K562 (cell line): ENCODE data around the gene ERN1. TPM values are rescaled to one million over a fixed set of nuclear protein-coding genes. Genes with fewer than 3 reads are reported as not detected.

Experiments used
- ATAC-seq: fragments of 200-7000 bp; cut with Tn5 transposase; 3 replicates; pipeline ENCODE4 v1.9.1; 2020; ENCODE audit warnings: moderate library complexity
- BruUV-seq: library from RNA; stranded (reverse); fragments of 400-500 nt; replicated peaks from 2 replicates; lab custom pipeline; 2021; lab: Mats Ljungman, UMichigan
- CTCF ChIA-PET: fragments of 300-600 bp; formaldehyde crosslinking; extraction: SDS; loops from one replicate; lab custom pipeline; 2021; ENCODE audit warnings: low intra/inter-chr PET ratio; lab: Yijun Ruan, JAX
- POLR2A ChIA-PET: fragments of 300-600, 350-650 bp; sonication (Branson Sonifier 250); formaldehyde crosslinking; extraction: SDS; loops from one replicate; lab custom pipeline; 2021; ENCODE audit warnings: antibody characterized with exemption, inconsistent platforms; lab: Yijun Ruan, JAX
- DNase-seq, 4 experiments: peaks; one replicate each; pipeline versions ENCODE4 v3.0.0 to v3.0.0-alpha.2; 2011 to 2018; ENCODE audit warnings: low spot score in 3 of 4, mixed read lengths in 3 of 4; ENCODE audit errors: extremely low read depth in 1 of 4
- FAIRE-seq: peaks from 2 replicates; lab custom pipeline; 2011; peaks lifted over from hg19 to GRCh38; lab: Jason Lieb, UNC
- H2AFZ ChIP-seq: 2 replicates; pipeline ENCODE4 v1.6.0; 2011; ENCODE audit warnings: low read depth, low read length, control low read depth, inconsistent platforms
- H3K27ac ChIP-seq: fragments of 200-600 bp; 3 replicates; pipeline ENCODE4 v1.8.0; 2011; ENCODE audit warnings: low read depth, mild to moderate bottlenecking, control low read depth, inconsistent platforms, low read length, moderate library complexity, mixed read lengths; ENCODE audit errors: extremely low read depth
- H3K27me3 ChIP-seq, 2 experiments: fragments of 300-600 bp in 1 of 2; 2 replicates in 1 of 2; 3 replicates in 1 of 2; pipeline versions ENCODE4 v1.6.0 to v1.8.0; 2011; ENCODE audit warnings: inconsistent platforms in 2 of 2, low read length in 2 of 2, mild to moderate bottlenecking in 1 of 2, mixed read lengths in 1 of 2, moderate library complexity in 1 of 2; ENCODE audit not compliant: control insufficient read depth in 2 of 2, insufficient read depth in 2 of 2
- H3K36me3 ChIP-seq: fragments of 300-600 bp; 3 replicates; pipeline ENCODE4 v1.8.0; 2011; ENCODE audit warnings: mild to moderate bottlenecking, low read length, inconsistent platforms; ENCODE audit not compliant: control insufficient read depth, insufficient read depth
- H3K4me1 ChIP-seq, 2 experiments: fragments of 200-600 bp in 1 of 2; replicated peaks in 1 of 2; 2 replicates in 1 of 2; 3 replicates in 1 of 2; pipeline versions ENCODE4 v1.5.1 to v1.8.0; 2011; ENCODE audit warnings: inconsistent platforms in 2 of 2, low read length in 2 of 2, mild to moderate bottlenecking in 1 of 2, mixed read lengths in 1 of 2, moderate library complexity in 1 of 2; ENCODE audit not compliant: control insufficient read depth in 2 of 2, insufficient read depth in 2 of 2
- H3K4me2 ChIP-seq: 2 replicates; pipeline ENCODE4 v1.6.1; 2011; ENCODE audit warnings: low read length, control low read depth, inconsistent platforms, mixed read lengths; ENCODE audit not compliant: insufficient read depth
- H3K4me3 ChIP-seq: fragments of 200-600 bp; sonication (generic), shearing (Covaris generic); 2 replicates; pipeline ENCODE4 v1.5.1; 2016; ENCODE audit warnings: control low read depth, inconsistent platforms
- H3K79me2 ChIP-seq: fragments of 200-600 bp; 3 replicates; pipeline ENCODE4 v1.8.0; 2011; ENCODE audit warnings: low read length, inconsistent platforms; ENCODE audit not compliant: control insufficient read depth, insufficient read depth
- H3K9ac ChIP-seq, 2 experiments: 2 replicates each; pipeline versions ENCODE4 v1.6.0 to v1.6.1; 2011; ENCODE audit warnings: low read depth in 2 of 2, low read length in 2 of 2, control low read depth in 1 of 2, inconsistent platforms in 1 of 2, mild to moderate bottlenecking in 1 of 2, mixed read lengths in 1 of 2; ENCODE audit not compliant: insufficient read depth in 1 of 2
- H3K9me1 ChIP-seq: one replicate; pipeline ENCODE4 v1.6.0; 2011; ENCODE audit warnings: inconsistent platforms, mild to moderate bottlenecking, low read length, moderate library complexity; ENCODE audit not compliant: control insufficient read depth, insufficient read depth
- H3K9me3 ChIP-seq: replicated peaks from 2 replicates; pipeline ENCODE4 v1.5.1; 2011; ENCODE audit warnings: low read depth, low read length, inconsistent platforms; ENCODE audit not compliant: control insufficient read depth, insufficient read depth
- H4K20me1 ChIP-seq: replicated peaks from 2 replicates; pipeline ENCODE4 v1.6.1; 2011; ENCODE audit warnings: low read length, inconsistent platforms, mixed read lengths; ENCODE audit not compliant: control insufficient read depth, insufficient read depth
- ATF1 ChIP-seq, 2 experiments: fragments of 450-650 bp in 1 of 2; IDR thresholded peaks; 2 replicates each; pipeline ENCODE4 v1.6.1; 2016; ENCODE audit warnings: missing compliant biosample characterization in 1 of 2, missing genetic modification characterization in 1 of 2
- KDM1A ChIP-seq, 2 experiments: fragments of 450-650 bp; IDR thresholded peaks; 2 replicates each; pipeline ENCODE4 v1.6.1; 2016; ENCODE audit warnings: mild to moderate bottlenecking in 2 of 2
- NR2C1 ChIP-seq, 2 experiments: fragments of 450-650 bp; IDR thresholded peaks; 2 replicates each; pipeline ENCODE4 v1.6.1; 2017; ENCODE audit warnings: mild to moderate bottlenecking in 2 of 2, antibody characterized with exemption in 1 of 2, inconsistent platforms in 1 of 2, missing compliant biosample characterization in 1 of 2, missing genetic modification characterization in 1 of 2
- PML ChIP-seq: IDR thresholded peaks from 2 replicates; pipeline ENCODE4 v1.6.1; 2012; ENCODE audit warnings: low read length, inconsistent platforms
- RCOR1 ChIP-seq, 2 experiments: IDR thresholded peaks; 2 replicates each; pipeline ENCODE4 v1.6.1; 2012; ENCODE audit warnings: low read depth in 2 of 2, low read length in 2 of 2, borderline replicate concordance in 1 of 2, improper control_type of control experiment in 1 of 2
- SMAD1 ChIP-seq: fragments of 150-350 bp; IDR thresholded peaks from 2 replicates; pipeline ENCODE4 v1.6.1; 2014; ENCODE audit warnings: low read length, low read depth; ENCODE audit not compliant: partially characterized antibody
- ZBED1 ChIP-seq: IDR thresholded peaks from 2 replicates; pipeline ENCODE4 v1.6.1; 2014
- ZNF12 ChIP-seq: sonication (generic); formaldehyde crosslinking; IDR thresholded peaks from 2 replicates; pipeline ENCODE4 v1.4.0; 2020; ENCODE audit warnings: mild to moderate bottlenecking, missing genetic modification reagents
- WGBS: fragments of 100-300 bp; shearing (Covaris generic); methylation state at CpG from one replicate; pipeline ENCODE4 v1.1.6; 2016; ENCODE audit warnings: low coverage, mixed read lengths; ENCODE audit not compliant: insufficient coverage; ENCODE audit errors: missing lambda C conversion rate; 5-methylcytosine and 5-hydroxymethylcytosine counted together
- in situ Hi-C: fragments of 300-500 bp; cut with MboI; formaldehyde crosslinking; loops from 4 replicates; pipeline ENCODE4 v1.15.0; 2018; ENCODE audit warnings: inconsistent platforms, mixed read lengths
- intact Hi-C: fragments of 100-400 bp; cut with micrococcal nuclease; formaldehyde crosslinking; loops from 2 replicates; pipeline ENCODE4 v1.14.2; 2022
- polyA plus RNA-seq, 8 experiments: library from polyadenylated mRNA; depleted of rRNA in 4 of 8; stranded (reverse) in 5 of 8; unstranded in 3 of 8; fragments of >200 nt; fragmentation: Nextera tagmentation in 2 of 8; fragmentation: Illumina TruSeq in 1 of 8; extraction: Ambion mirVana in 2 of 8; extraction: Trizol in 1 of 8; gene quantifications; 2 replicates each; pipeline versions ENCODE4 v1.2.1 to v1.2.3, GENCODE V29; 2011 to 2014; ENCODE audit warnings: inconsistent platforms in 1 of 8, missing spikeins in 1 of 8
- total RNA-seq, 7 experiments: library from RNA; depleted of rRNA in 6 of 7; stranded (reverse); fragments of >200 nt in 6 of 7; fragmentation: Illumina TruSeq in 2 of 7; extraction: Trizol in 2 of 7; gene quantifications; 2 replicates each; pipeline versions ENCODE4 v1.2.1 to v1.2.3, GENCODE V29; 2011 to 2021; ENCODE audit warnings: low replicate concordance in 1 of 7
- TF ChIP-seq, protein P1 (sequence below): fragments of 450-650 bp; formaldehyde crosslinking; IDR thresholded peaks from 2 replicates; pipeline ENCODE4 v1.4.0; 2022; ENCODE audit warnings: missing genetic modification characterization
- TF ChIP-seq, protein P2 (sequence below), 2 experiments: fragments of 450-650 bp; IDR thresholded peaks; 2 replicates each; pipeline ENCODE4 v1.6.1; 2018; ENCODE audit warnings: mild to moderate bottlenecking in 2 of 2, low read depth in 1 of 2; ENCODE audit not compliant: partially characterized antibody in 2 of 2
- TF ChIP-seq, protein P3 (sequence below): sonication (generic); formaldehyde crosslinking; IDR thresholded peaks from 2 replicates; pipeline ENCODE4 v1.8.1; 2023; ENCODE audit warnings: mild to moderate bottlenecking, missing genetic modification reagents

ERN1 gene
- total and polyA plus RNA-seq, 9 of the 15 experiments (the other 6 are each of a cell fraction or from before 2014, with no cell fraction given), result 2.1 to 22.5 (median 7.3) TPM

DNA sequence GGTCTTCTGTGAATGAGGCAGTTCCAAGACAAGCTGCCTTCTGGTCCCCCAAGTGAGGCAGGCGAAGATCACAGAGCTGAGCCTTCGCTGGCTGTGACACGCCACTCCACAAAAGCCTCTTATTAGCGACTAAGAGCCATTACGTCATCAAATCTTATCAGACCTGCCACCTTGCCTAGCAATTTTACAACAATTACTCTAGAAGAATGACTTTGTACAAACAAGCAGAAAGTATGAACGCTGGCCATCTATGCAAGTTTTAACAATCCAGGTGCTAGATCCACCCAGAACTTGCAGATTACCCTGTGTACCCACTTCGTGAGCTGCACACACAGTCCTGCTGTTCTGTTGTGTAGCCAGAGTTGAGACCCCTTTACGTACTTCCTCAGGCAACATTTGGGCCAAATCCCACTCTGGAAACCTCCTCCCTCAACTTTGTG, 105.7 kb downstream of the ERN1 start (continued):
- TF ChIP-seq, protein P1, sequence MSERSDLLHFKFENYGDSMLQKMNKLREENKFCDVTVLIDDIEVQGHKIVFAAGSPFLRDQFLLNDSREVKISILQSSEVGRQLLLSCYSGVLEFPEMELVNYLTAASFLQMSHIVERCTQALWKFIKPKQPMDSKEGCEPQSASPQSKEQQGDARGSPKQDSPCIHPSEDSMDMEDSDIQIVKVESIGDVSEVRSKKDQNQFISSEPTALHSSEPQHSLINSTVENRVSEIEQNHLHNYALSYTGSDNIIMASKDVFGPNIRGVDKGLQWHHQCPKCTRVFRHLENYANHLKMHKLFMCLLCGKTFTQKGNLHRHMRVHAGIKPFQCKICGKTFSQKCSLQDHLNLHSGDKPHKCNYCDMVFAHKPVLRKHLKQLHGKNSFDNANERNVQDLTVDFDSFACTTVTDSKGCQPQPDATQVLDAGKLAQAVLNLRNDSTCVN, result no peak
- TF ChIP-seq, protein P2, sequence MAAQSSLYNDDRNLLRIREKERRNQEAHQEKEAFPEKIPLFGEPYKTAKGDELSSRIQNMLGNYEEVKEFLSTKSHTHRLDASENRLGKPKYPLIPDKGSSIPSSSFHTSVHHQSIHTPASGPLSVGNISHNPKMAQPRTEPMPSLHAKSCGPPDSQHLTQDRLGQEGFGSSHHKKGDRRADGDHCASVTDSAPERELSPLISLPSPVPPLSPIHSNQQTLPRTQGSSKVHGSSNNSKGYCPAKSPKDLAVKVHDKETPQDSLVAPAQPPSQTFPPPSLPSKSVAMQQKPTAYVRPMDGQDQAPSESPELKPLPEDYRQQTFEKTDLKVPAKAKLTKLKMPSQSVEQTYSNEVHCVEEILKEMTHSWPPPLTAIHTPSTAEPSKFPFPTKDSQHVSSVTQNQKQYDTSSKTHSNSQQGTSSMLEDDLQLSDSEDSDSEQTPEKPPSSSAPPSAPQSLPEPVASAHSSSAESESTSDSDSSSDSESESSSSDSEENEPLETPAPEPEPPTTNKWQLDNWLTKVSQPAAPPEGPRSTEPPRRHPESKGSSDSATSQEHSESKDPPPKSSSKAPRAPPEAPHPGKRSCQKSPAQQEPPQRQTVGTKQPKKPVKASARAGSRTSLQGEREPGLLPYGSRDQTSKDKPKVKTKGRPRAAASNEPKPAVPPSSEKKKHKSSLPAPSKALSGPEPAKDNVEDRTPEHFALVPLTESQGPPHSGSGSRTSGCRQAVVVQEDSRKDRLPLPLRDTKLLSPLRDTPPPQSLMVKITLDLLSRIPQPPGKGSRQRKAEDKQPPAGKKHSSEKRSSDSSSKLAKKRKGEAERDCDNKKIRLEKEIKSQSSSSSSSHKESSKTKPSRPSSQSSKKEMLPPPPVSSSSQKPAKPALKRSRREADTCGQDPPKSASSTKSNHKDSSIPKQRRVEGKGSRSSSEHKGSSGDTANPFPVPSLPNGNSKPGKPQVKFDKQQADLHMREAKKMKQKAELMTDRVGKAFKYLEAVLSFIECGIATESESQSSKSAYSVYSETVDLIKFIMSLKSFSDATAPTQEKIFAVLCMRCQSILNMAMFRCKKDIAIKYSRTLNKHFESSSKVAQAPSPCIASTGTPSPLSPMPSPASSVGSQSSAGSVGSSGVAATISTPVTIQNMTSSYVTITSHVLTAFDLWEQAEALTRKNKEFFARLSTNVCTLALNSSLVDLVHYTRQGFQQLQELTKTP (IDR thresholded peaks at IDR 0.05; ENCODE audit: low read depth in 1 of 2, partially characterized antibody in 2 of 2), result peak in 1 of 2 experiments; percentile 53
- TF ChIP-seq SMAD1 (peak; percentile 33), ZBED1 (no peak)

DNA sequence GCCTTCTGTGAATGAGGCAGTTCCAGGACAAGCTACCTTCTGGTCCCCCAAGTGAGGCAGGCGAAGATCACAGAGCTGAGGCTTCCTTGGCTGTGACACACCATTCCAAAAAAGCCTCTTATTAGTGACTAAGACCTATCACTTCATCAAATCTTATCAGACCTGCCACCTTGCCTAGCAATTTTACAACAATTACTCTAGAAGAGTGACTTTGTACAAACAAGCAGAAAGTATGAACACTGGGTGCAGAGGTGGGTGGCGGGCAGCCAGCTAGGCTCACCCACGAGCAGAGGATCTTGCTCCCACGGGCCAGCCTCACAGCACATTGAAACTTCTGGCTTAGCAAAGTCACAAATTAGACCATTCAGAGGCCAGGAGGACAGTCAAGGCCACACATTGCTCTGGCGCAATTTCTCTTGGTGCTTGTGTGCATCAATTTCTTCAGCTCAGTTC, 107.3 kb downstream of the ERN1 start:
- H3K9ac ChIP-seq, result peak overlapping the region; percentile 19 to 78
- BruUV-seq, result no TSS peak
- no peaks in the 10 kb centered on the region for H3K79me2 ChIP-seq
- CTCF ChIA-PET, result no interaction called here
- FAIRE-seq, result peak; percentile 48
- peak overlapping the region; percentile 39 for H3K27ac ChIP-seq
- peak overlapping the region; percentile 15; the same call in 1 of the 2 replicates for H3K4me2 ChIP-seq
- peak in 3 of 4 experiments; percentile 43 to 50 (median 49) for DNase-seq
- in situ Hi-C loops, result loop anchor here (10.0 kb wide), 2 partner anchors 108 to 262 kb away; partner anchors contain the start of genes CSHL1 and GH1
- H3K9me3 ChIP-seq, result no peaks in the 10 kb centered on the region
- 42% methylated on average over 5 of the region's 5 CpGs for WGBS
- H3K36me3 ChIP-seq, result no peaks in the 10 kb centered on the region
- peaks cover 34 to 35% of the 10 kb centered on the region in 2 experiments; a peak in 4 of 5 replicates for H3K4me1 ChIP-seq
- H3K4me3 ChIP-seq, result no peak overlapping the region
- no peaks in the 10 kb centered on the region for H3K27me3 ChIP-seq
- H4K20me1 ChIP-seq, result no peaks in the 10 kb centered on the region
- intact Hi-C loops, result loop anchor here (10.0 kb wide), 1 partner anchor 78 kb away; no protein-coding TSS in a partner anchor
- no peaks in the 10 kb centered on the region for H3K9me1 ChIP-seq
- ATAC-seq, result peak; percentile 5; the same call in 2 of the 3 replicates
- H2AFZ ChIP-seq, result peak overlapping the region; percentile 54
- POLR2A ChIA-PET, result interaction anchor here (0.7 to 4.2 kb wide), 4 partner anchors 9 to 217 kb away, joined by 3 to 24 read pairs (median 4); no protein-coding TSS in a partner anchor
- TF ChIP-seq KDM1A (IDR thresholded peaks at IDR 0.05), result no peak
- peak; percentile 35; the same call in 1 of the 2 replicates for TF ChIP-seq PML
- no peak for TF ChIP-seq ZNF12 (CRISPR knock-in tag)
- TF ChIP-seq ATF1 (CRISPR knock-in tag; IDR thresholded peaks at IDR 0.05), result no peak
- 0 out of 2 replicates have a peak, but pooled peaks have one; percentile 35 for TF ChIP-seq ATF1 (tag; IDR thresholded peaks at IDR 0.05)
- TF ChIP-seq RCOR1 (IDR thresholded peaks at IDR 0.05; ENCODE audit: borderline replicate concordance in 1 of 2, low read depth in 2 of 2, low read length in 2 of 2), result peak in 1 of 2 experiments; percentile 41; a peak in 1 of 4 replicates
- no peak for TF ChIP-seq NR2C1 (IDR thresholded peaks at IDR 0.05)
- TF ChIP-seq NR2C1 (tag; IDR thresholded peaks at IDR 0.05), result 0 out of 2 replicates have a peak, but pooled peaks have one; percentile 23
- TF ChIP-seq, protein P3, sequence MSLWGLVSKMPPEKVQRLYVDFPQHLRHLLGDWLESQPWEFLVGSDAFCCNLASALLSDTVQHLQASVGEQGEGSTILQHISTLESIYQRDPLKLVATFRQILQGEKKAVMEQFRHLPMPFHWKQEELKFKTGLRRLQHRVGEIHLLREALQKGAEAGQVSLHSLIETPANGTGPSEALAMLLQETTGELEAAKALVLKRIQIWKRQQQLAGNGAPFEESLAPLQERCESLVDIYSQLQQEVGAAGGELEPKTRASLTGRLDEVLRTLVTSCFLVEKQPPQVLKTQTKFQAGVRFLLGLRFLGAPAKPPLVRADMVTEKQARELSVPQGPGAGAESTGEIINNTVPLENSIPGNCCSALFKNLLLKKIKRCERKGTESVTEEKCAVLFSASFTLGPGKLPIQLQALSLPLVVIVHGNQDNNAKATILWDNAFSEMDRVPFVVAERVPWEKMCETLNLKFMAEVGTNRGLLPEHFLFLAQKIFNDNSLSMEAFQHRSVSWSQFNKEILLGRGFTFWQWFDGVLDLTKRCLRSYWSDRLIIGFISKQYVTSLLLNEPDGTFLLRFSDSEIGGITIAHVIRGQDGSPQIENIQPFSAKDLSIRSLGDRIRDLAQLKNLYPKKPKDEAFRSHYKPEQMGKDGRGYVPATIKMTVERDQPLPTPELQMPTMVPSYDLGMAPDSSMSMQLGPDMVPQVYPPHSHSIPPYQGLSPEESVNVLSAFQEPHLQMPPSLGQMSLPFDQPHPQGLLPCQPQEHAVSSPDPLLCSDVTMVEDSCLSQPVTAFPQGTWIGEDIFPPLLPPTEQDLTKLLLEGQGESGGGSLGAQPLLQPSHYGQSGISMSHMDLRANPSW (CRISPR knock-in tag), result no peak
